DMS53 (cell line): ENCODE data around the gene LRMDA.
"Not testable (repeated sequence)": the region's sequence is repeated elsewhere in the genome, so short reads cannot be mapped to it uniquely, and the experiment has no call there.

Experiments used
- DNase-seq: peaks from one replicate; lab custom pipeline; 2025; lab: John Stamatoyannopoulos, UW

LRMDA gene

DNA sequence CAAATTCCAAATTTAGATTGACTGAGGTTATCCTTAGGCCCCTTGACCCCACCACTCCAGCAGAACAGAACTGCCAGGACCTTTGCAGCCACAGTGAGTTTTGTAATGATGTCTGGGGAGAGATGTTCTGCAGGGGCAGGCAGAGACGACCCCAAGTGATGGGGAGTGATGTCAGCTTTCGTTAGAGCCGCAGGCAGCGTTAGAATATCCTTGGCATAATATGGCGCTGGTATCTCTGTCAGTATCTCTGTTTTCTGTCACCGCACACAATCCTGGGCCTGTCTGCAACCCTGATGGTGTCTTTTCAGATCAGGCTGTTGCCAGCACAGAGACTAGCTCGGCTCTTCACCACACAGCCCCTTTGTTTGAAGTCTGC is 1122.6 kb downstream of the LRMDA start:
- DNase-seq, result no peak

DNA sequence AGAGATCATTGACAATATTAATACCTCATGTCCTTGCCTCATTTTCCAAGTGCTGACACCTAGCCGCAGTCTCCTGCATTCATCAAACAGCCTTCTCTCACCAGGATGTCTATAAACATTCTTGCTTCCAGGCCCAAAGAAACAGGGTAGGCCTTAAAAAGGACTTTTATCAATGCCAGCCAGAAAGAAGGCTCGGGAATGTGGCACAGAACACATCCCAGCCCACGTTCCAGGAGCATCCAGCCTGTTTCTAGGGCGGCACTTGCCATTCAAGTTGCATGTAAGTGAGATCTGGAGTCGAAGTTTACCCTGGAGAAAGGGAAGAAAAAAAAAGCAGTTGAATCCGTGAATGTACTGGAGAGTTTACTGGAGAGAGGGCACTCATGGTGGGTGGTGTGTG is 1123.1 kb downstream of the LRMDA start:
- no peak for DNase-seq

GRCh38 chr10:76555067-76555670 is 1123.7 kb downstream of the LRMDA start:
- DNase-seq, result no peak

DNA sequence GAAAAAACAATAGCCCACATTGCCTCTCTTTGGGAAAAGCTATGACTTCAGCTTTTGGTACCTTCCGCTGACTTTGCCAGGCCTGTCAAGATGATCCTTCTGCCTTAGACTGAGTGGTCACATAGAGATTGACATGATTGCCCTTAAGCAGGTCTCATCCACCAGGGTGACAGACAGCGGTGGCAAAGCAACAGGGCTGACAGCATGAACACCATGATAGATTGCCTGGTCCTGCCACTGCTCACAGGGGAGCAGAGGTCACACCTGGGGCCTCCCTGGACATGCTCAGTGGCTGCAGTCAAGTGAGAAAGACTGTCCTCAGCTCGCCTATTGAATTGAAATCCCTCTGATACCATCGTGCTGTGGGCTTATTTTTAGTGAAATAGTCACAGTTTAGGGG is 1125.9 kb downstream of the LRMDA start:
- DNase-seq, result no peak

GRCh38 chr10:76558586-76558985 is 1127.2 kb downstream of the LRMDA start:
- DNase-seq, result peak; percentile 6

- DNase-seq, result no peak
Measured at GRCh38 chr10:76558996-76559891, 1127.8 kb downstream of the LRMDA start.

DNA sequence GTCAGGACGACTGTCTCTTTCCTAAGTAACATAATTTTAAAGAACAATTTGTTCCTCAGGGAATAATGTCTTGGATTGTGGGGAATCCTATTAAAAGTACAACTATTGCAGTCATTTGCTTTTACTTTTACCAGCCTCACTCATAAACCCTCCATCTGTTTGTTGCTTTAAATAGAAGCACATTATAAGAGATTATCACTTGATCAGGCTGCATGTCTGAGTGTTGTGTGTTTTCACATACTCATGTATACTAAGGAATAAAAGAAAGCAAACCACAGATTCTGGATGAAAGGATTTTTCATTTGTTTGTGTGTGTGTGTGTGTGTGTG is 1128.4 kb downstream of the LRMDA start:
- no peak for DNase-seq

- DNase-seq, result no peak
Measured at GRCh38 chr10:76560338-76560737, 1128.9 kb downstream of the LRMDA start.

- no peak for DNase-seq
Measured at GRCh38 chr10:76563286-76563685, 1131.9 kb downstream of the LRMDA start.

GRCh38 chr10:76572021-76572420 is 1140.6 kb downstream of the LRMDA start:
- no peak for DNase-seq

GRCh38 chr10:76576276-76576962 is 1145.0 kb downstream of the LRMDA start:
- DNase-seq, result no peak

GRCh38 chr10:76577455-76577854 is 1146.0 kb downstream of the LRMDA start:
- no peak for DNase-seq

DNA sequence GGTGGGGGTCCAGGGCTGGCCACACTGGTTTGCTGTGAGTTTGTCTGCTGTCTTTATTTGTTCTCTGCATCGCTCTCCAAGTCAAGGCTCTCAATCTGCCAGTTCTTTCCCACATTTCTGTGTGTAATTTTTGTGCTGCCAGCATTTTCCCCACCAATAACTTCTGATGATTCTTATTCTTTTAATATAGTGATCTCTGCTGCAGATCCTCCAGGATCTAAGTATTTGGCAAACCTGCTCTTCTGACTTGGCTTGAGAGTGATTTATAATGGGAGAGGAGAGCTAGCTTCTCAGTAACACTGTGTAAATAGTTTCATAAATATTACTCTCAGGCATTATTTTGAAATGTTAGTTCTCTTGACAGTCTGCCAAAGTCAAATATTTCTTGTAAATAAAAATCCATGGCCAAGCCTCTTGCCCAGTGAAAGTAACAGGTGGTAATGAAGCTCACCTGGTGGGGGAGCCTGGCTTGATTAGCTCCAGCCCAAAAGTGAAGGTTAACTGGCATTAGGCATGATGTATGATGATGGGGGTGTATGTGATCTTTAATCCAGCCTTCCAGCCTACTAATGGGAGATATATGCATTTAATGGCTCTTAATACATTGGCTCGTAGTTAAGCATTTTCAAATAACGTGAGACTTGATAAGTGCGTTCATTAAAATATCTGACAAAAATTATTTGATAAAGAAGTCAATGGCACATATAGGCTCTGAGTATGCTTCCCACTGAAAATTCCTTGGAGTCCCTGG is 1150.3 kb downstream of the LRMDA start:
- peak; percentile 37 for DNase-seq

GRCh38 chr10:76582531-76582930 is 1151.1 kb downstream of the LRMDA start:
- DNase-seq, result no peak

- peak; percentile 9 for DNase-seq
Measured at GRCh38 chr10:76583711-76584161, 1152.3 kb downstream of the LRMDA start.

- DNase-seq, result not testable (repeated sequence)
Measured at GRCh38 chr10:76584466-76584865, 1153.0 kb downstream of the LRMDA start.
